GM12874 (cell line): ENCODE results near the gene SCYGR1.

Source experiments
- TF ChIP-seq, protein P1 (sequence below): IDR thresholded peaks from 2 replicates; pipeline ENCODE4 v1.5.1; 2011; ENCODE audit warnings: low read depth, mild to moderate bottlenecking, control low read depth, low read length, moderate library complexity; ENCODE audit not compliant: insufficient read depth

The SCYGR1 gene

DNA sequence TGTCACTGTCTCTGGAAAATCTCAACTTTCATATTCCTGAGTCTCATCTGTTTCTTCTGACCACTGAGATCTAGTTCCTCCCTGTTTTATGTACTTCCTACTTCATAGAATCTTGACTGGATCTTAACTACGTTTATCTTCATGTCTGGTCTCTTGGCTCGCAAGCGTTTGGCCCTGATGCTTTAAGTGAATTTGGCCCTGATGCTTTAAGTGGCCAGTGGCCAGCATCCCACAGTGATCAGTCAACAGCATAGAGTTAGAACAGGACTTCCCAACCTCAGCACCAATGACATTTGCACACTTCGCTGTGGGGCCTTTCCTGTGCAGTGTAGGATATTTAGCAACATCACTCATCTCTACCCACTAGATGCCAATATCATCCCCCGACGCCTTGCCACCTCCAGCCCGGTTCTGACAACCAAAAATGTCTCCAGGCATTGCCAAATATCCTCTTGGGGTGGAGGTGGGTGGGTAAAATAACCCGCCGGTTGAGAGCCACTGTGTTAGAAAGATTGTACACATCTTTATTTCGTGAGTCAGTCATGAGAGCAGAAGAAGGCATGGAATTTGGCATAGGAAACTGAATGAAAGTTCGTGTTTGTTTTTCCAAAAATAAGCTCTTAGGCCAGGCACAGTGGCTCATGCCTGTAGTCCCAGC lies 20.9 kb downstream of the SCYGR1 start:
- TF ChIP-seq, protein P1, sequence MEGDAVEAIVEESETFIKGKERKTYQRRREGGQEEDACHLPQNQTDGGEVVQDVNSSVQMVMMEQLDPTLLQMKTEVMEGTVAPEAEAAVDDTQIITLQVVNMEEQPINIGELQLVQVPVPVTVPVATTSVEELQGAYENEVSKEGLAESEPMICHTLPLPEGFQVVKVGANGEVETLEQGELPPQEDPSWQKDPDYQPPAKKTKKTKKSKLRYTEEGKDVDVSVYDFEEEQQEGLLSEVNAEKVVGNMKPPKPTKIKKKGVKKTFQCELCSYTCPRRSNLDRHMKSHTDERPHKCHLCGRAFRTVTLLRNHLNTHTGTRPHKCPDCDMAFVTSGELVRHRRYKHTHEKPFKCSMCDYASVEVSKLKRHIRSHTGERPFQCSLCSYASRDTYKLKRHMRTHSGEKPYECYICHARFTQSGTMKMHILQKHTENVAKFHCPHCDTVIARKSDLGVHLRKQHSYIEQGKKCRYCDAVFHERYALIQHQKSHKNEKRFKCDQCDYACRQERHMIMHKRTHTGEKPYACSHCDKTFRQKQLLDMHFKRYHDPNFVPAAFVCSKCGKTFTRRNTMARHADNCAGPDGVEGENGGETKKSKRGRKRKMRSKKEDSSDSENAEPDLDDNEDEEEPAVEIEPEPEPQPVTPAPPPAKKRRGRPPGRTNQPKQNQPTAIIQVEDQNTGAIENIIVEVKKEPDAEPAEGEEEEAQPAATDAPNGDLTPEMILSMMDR: no peak

DNA sequence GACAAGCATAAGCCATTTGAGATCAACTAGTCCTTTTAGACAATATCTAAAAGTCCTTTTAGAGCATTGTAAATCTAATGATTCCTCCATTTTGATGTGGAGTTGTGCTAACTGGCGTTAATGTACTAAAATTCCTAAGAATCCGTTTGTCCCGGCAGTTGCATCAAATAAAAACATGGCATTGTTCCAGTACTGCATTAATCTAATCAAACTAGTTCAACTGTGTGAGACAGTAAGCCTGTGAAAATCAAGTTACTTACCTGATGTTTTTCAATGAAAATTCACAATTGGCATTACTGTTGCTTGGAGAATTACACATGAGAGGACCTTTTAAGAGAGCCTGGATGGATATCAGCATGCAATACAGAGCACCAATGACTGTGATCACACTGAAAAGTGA lies 21.9 kb downstream of the SCYGR1 start:
- TF ChIP-seq, protein P1: no peak

DNA sequence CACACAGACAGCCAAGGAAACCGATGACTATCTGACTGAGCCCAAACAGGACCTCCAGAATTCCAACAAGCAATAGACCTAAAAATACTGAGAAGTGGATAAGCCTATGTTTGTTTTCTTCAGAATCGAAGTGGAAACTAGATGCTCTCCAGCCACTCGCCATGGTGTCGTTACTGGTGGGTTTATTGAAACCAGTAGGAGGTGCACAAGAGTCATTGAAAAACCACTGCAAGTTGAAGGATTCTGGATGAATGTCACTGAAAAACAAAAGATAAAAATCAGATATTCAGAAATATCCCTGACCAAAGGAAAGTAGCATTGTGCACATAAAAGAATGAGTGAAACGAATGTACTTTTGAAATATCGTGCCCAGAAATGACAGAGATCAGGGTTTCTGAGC lies 24.0 kb downstream of the SCYGR1 start:
- TF ChIP-seq, protein P1: 0 out of 2 replicates have a peak, but pooled peaks have one; percentile 21

DNA sequence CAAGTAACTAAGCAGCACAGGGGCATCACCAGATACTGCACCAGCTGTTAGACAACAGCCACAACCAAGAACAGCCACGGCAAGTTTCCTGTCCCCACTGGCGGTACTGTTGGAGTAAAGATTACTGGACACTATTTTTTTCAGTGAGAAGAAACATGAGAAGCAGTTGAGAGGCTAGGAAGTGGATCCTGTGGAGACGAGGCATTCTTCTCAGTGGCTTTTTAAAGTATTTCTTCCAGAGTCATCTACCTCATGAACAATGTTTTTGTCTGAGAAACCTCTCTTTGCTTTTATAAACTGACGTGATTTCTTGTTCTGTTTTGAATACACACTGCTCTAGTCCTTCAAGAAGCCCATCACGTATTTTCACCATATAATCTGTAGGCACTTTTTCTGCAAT lies 27.4 kb downstream of the SCYGR1 start:
- TF ChIP-seq, protein P1: no peak

DNA sequence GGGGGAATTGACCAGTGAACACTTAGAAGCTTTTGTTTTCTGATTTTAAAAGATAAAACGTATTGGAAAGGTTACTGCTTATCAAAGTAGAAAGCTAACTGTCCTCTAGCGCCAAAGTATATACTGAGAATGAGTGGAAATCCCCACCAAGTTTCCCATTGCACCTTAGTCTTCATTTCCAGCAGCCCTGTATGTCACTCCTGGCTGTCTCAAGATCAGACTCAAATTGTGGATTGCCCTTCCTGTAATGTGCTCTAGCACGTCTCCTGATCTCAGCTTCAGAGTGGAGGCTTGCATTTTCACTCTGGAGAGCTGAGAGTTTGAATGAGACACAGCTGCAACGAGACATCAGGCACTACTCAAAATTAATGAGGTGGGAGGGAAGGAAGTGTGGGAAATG lies 36.1 kb downstream of the SCYGR1 start:
- TF ChIP-seq, protein P1: no peak

DNA sequence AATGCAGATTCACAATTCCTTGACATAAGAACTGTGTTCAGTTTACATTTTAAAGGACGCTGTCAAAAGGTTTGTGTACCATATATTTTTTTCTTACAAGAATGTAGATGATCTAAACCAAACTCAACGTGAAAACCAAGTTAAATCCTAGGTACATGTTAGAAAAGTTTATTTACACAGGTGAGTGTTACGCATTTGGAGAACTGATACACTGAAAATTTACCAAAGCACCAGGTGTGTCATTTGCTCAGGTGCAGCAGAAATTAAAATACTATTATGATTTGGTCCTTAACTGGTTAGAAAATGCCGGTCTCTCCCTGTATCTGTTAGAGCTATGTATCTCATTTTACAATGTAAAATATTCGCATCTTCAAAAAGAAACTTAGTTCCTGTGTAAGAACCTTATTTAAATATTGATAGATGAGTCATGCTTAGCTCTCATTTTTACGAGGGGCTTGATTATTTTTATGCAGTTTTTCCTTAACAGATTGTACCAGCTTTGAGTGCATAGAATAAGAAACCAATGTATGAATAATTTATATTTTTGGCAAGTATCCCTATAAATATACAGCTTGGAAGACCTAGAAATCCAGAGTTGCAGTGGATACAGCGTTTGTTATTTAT lies 37.6 kb downstream of the SCYGR1 start:
- TF ChIP-seq, protein P1: no peak

DNA sequence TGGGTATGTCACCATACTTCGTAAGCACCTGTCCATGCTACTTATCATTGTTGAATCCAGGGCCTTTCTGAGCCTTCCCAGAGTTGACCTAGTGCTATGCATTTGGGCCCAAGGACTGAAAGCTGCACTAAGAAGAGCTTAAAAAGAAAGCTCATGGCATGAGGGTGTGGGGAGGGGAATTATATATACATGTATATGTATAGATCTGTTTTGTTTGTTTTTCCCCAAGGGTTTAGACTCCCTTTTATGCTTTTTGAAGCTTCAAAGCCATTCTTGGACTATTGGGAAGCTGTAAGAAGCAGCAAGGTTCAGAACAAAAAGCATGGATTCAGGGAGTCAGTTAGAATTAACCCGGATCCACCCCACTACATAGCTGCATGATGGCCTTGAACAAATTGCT lies 39.4 kb downstream of the SCYGR1 start:
- TF ChIP-seq, protein P1: no peak
